LHCN-M2 (cell line): ENCODE results near the gene ZNF665. TPM values are rescaled to one million over a fixed set of nuclear protein-coding genes. Genes with fewer than 3 reads are reported as not detected.
"Not testable (repeated sequence)": the region's sequence is repeated elsewhere in the genome, so short reads cannot be mapped to it uniquely, and the experiment has no call there.

Experiments
- DNase-seq: peaks from one replicate; pipeline ENCODE4 v3.0.0-alpha.2; 2012; ENCODE audit warnings: low read depth
- total RNA-seq: library from RNA; depleted of rRNA; stranded (reverse); fragments of >200 nt; gene quantifications from 2 replicates; pipeline ENCODE4 v1.2.3, GENCODE V29; 2014; rRNA removed

ZNF665 gene
- total RNA-seq, 1 experiment from 2014 or later: 0.11 TPM

- no peak for DNase-seq
These were observed 35.0 kb downstream of the ZNF665 start for GRCh38 chr19:53158119-53158656.

GRCh38 chr19:53157626-53158025 is 35.5 kb downstream of the ZNF665 start:
- peak; percentile 3 for DNase-seq

GRCh38 chr19:53156850-53157249 is 36.3 kb downstream of the ZNF665 start:
- no peak for DNase-seq

- DNase-seq: no peak
These were observed 45.5 kb downstream of the ZNF665 start for GRCh38 chr19:53147645-53148044.

GRCh38 chr19:53140351-53140750 is 52.8 kb downstream of the ZNF665 start:
- DNase-seq: no peak

GRCh38 chr19:53136432-53136831 is 56.7 kb downstream of the ZNF665 start:
- no peak for DNase-seq

GRCh38 chr19:53132141-53132991 is 60.8 kb downstream of the ZNF665 start, which contains the start of gene ZNF415:
Gene ZNF415, minus strand, starts transcription at chr19:53132910. Its CDS starts 10,234 bp downstream, at chr19:53122676.
- DNase-seq: peak; percentile 38

GRCh38 chr19:53131727-53132126 is 61.4 kb downstream of the ZNF665 start:
- no peak for DNase-seq

- no peak for DNase-seq
These were observed 62.0 kb downstream of the ZNF665 start for GRCh38 chr19:53131085-53131590.

GRCh38 chr19:53130506-53130905 is 62.7 kb downstream of the ZNF665 start:
- no peak for DNase-seq

- DNase-seq: not testable (repeated sequence)
These were observed 66.2 kb downstream of the ZNF665 start for GRCh38 chr19:53126733-53127526.

- no peak for DNase-seq
These were observed 69.8 kb downstream of the ZNF665 start for GRCh38 chr19:53123400-53123799.

Other genes with a start within 250 kb of the ZNF665 start
- 9.9 and 11.2 TPM in 2 replicates for gene ZNF816, start 230.5 kb downstream of the ZNF665 start, total RNA-seq
- gene ERVV-1, start 179.4 kb downstream of the ZNF665 start, total RNA-seq: not detected in 2 replicates
- gene ERVV-2, start 148.6 kb downstream of the ZNF665 start, total RNA-seq: not detected in 2 replicates
- gene ZNF160, start 89.9 kb downstream of the ZNF665 start, total RNA-seq: 19.0 and 20.6 TPM in 2 replicates
- gene ZNF415, start 60.4 kb downstream of the ZNF665 start, total RNA-seq: 2.4 and 2.9 TPM in 2 replicates
- 4.2 and 5.6 TPM in 2 replicates for gene ZNF347, start 34.3 kb downstream of the ZNF665 start, total RNA-seq
- gene ZNF677, start 61.5 kb upstream of the ZNF665 start, total RNA-seq: 4.2 and 6.7 TPM in 2 replicates
- gene VN1R2, start 64.9 kb upstream of the ZNF665 start, total RNA-seq: not detected in 2 replicates
- not detected in 2 replicates for gene VN1R4, start 74.4 kb upstream of the ZNF665 start, total RNA-seq
- 8.5 and 9.8 TPM in 2 replicates for gene ZNF845, start 140.4 kb upstream of the ZNF665 start, total RNA-seq
- gene ZNF525, start 172.3 kb upstream of the ZNF665 start, total RNA-seq: 7.3 and 8.3 TPM in 2 replicates
- gene ZNF765, start 201.8 kb upstream of the ZNF665 start, total RNA-seq: 11.3 and 15.8 TPM in 2 replicates
- 11.8 and 16.1 TPM in 2 replicates for gene ZNF761, start 238.6 kb upstream of the ZNF665 start, total RNA-seq